ENCODE results near the gene PPP1R27.

The PPP1R27 gene

DNA sequence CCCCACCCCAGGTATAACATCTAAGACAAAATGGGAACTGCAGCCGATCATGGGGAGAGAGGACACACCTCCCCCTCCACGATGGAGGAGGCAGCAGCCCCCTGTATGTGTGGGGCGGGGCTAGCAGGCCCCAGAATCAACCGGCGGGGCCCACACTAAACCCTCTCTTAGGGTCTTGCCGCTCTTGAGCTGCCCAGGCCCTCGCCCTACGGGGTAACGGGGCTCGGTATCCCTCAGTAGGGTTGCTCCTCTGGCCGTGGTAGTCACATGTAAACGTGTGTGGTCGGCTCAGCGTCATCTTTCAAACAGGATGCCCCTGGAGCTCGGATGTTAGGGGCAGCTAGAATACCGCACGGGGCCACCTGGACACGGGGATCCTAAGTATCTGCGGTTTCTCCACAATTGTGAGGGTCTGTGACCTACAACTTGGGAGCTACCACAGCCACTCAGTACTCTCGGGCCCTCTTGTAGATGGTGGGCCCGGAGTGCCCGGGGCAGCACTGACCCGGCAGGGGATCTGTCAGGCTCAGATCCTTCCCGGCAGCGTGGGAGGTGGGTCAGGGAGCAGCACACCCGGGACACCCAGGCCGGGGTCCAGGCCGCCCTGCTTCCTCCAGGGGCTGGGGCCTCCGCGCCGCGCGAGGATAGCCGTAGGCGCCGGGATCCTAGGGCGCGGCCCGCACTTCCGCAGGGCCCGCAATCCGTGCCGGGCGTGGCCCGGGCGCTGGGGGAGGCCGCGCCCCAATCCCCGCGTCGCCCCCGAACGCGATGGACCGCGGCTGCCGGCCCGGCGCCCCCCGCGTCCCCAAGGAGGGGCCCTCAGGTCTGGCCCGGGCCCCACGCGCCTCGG, 35.5 kb upstream of the PPP1R27 start:
- Histone ChIP-seq H3K4me1 (ENCODE audit: insufficient read depth, insufficient read length) (peaks cover 38% of the 10 kb centered on the region), H3K9ac (ENCODE audit: insufficient read length, low read depth) (peak overlapping the region; percentile 97), H3K4me3 (ENCODE audit: insufficient read length, low read depth) (peak overlapping the region; percentile 92), H3K9me3 (ENCODE audit: insufficient read depth, low read length) (no peaks in the 10 kb centered on the region), H3K36me3 (ENCODE audit: insufficient read depth, insufficient read length, low read length) (peaks cover 44% of the 10 kb centered on the region), H3K27me3 (ENCODE audit: insufficient read depth, insufficient read length) (no peaks in the 10 kb centered on the region)
- TF ChIP-seq SUZ12 (IDR thresholded peaks at IDR 0.05; ENCODE audit: extremely low read depth, insufficient read depth, insufficient read length) = no peak
- no peak for TF ChIP-seq YY1 (IDR thresholded peaks at IDR 0.05; ENCODE audit: insufficient read depth, insufficient read length)
- no peak for TF ChIP-seq ZNF274 (IDR thresholded peaks at IDR 0.05; ENCODE audit: low read depth, low read length)
- DNase-seq (ENCODE audit: low read depth, low spot score) = no peak

DNA sequence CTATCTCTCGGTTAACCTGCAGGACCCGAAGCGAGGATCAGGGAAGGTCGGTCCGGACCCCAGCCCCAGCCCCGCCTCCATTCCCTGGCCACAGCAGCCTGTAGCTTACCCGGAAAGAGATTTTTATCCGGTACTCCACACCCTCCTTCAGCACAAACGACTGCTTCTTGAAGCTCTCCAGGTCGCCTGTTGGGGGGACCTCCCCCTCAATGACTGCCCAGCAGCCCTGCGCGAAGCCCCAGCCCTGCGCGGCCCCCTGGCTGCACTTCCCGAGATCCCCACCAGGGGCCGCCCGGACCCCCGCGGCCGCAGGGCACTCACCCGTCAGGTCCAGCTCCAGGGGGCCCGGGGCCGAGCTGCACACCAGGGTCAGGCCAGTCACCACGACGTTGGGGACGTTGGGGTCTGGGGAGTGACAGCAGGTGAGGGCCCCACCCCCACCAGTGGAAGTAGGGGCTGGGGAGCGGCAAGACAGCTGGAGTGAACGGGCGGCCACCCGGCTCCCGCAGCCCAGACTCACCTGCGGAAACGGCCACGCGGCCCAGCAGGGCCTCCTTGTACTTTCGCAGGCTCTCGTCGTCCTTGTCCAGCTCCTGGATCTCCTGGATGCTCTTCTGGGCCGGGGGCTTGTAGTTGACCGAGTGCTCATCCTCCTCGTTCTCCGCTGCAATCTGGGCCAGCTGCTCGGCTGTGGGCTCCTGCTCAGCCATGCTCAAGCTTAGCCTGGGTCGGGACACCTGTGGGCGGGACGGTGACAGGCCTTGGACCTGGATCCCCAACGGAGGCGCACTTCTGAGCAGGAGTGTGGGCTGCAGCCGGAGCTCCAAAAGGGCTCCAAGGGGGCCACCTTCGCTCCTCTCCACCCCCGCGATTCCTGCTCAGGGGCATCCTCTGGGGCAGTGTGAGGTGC, 34.6 kb upstream of the PPP1R27 start:
- DNase-seq (ENCODE audit: low read depth, low spot score) = no peak
- peak overlapping the region; percentile 97 for H3K9ac ChIP-seq (ENCODE audit: insufficient read length, low read depth)
- H3K9me3 ChIP-seq (ENCODE audit: insufficient read depth, low read length) = no peaks in the 10 kb centered on the region
- TF ChIP-seq SUZ12 (IDR thresholded peaks at IDR 0.05; ENCODE audit: extremely low read depth, insufficient read depth, insufficient read length) (no peak), ZNF274 (IDR thresholded peaks at IDR 0.05; ENCODE audit: low read depth, low read length) (no peak), YY1 (IDR thresholded peaks at IDR 0.05; ENCODE audit: insufficient read depth, insufficient read length) (no peak)
- H3K4me3 ChIP-seq (ENCODE audit: insufficient read length, low read depth) = peak overlapping the region; percentile 92
- peaks cover 52% of the 10 kb centered on the region for H3K36me3 ChIP-seq (ENCODE audit: insufficient read depth, insufficient read length, low read length)
- H3K4me1 ChIP-seq (ENCODE audit: insufficient read depth, insufficient read length) = peaks cover 39% of the 10 kb centered on the region
- no peaks in the 10 kb centered on the region for H3K27me3 ChIP-seq (ENCODE audit: insufficient read depth, insufficient read length)

DNA sequence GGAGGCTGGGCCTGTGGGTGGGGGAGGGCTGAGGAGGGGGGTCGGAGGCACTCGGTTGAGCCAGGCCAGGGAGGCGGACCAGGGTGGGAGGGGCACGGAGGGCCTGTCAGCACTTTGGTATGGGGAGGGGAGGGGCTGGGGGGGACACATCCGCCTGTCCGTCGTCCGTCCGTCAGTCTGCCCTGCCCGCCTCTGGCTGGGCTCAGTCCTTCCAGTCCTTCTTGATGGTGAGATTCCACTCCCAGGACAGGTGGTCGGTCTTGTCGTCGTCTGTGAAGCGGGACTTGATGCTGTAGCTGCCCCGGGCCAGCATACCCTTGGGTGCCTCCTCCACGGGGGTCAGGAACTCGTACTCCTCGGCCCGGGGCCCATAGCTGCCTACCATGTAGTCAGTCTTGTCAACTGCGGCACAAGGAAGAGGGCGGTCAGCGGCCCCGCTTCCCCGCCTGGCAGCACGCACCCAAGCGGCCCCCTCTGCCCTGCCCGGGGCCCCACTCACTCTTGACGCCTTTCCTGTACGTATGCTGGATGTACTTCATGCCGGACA, 33.9 kb upstream of the PPP1R27 start:
- H3K9ac ChIP-seq (ENCODE audit: insufficient read length, low read depth) = peak overlapping the region; percentile 97
- DNase-seq (ENCODE audit: low read depth, low spot score) = no peak
- peaks cover 59% of the 10 kb centered on the region for H3K36me3 ChIP-seq (ENCODE audit: insufficient read depth, insufficient read length, low read length)
- H3K4me1 ChIP-seq (ENCODE audit: insufficient read depth, insufficient read length) = peaks cover 39% of the 10 kb centered on the region
- no peaks in the 10 kb centered on the region for H3K9me3 ChIP-seq (ENCODE audit: insufficient read depth, low read length)
- peak overlapping the region; percentile 12 for H3K4me3 ChIP-seq (ENCODE audit: insufficient read length, low read depth)
- no peaks in the 10 kb centered on the region for H3K27me3 ChIP-seq (ENCODE audit: insufficient read depth, insufficient read length)
- TF ChIP-seq YY1 (IDR thresholded peaks at IDR 0.05; ENCODE audit: insufficient read depth, insufficient read length) (no peak), ZNF274 (IDR thresholded peaks at IDR 0.05; ENCODE audit: low read depth, low read length) (no peak), SUZ12 (IDR thresholded peaks at IDR 0.05; ENCODE audit: extremely low read depth, insufficient read depth, insufficient read length) (no peak)

DNA sequence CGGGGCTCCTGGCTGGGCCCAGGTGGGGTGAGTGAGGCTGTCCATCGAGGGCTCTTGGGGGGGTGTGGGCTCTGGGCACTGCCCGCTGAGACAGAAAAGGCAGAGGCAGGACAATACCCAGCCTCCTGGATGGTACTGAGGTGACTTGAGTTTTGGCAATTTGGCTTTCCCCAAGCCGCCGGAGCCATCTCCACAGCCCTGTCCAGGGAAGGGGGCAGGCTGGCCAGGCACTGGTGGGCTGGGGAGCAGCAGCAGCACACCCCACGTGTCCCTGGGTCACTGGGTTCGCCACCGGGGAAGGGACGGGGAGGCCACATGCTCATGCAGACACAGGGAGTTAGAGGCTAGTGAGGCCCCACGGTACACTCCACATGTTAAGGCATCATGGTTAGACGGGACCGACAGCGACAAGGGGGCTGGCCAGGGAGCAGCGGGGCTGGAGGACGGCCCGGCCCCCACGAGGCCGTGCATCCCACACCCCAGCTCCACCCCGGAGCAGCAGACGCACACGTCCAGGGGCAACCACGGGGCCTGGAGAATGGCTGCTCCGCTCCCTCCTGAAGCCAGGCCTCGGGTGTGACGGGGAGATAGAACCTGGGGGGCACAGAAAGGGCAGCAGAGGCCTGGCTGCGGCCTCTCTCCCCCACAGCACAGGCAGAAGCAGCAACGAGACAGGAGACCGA, 33.3 kb upstream of the PPP1R27 start:
- DNase-seq (ENCODE audit: low read depth, low spot score) = no peak
- TF ChIP-seq YY1 (IDR thresholded peaks at IDR 0.05; ENCODE audit: insufficient read depth, insufficient read length) = no peak
- TF ChIP-seq SUZ12 (IDR thresholded peaks at IDR 0.05; ENCODE audit: extremely low read depth, insufficient read depth, insufficient read length) = no peak
- no peak for TF ChIP-seq ZNF274 (IDR thresholded peaks at IDR 0.05; ENCODE audit: low read depth, low read length)
- Histone ChIP-seq H3K36me3 (ENCODE audit: insufficient read depth, insufficient read length, low read length) (peaks cover 66% of the 10 kb centered on the region), H3K4me1 (ENCODE audit: insufficient read depth, insufficient read length) (peaks cover 39% of the 10 kb centered on the region), H3K27me3 (ENCODE audit: insufficient read depth, insufficient read length) (no peaks in the 10 kb centered on the region), H3K9me3 (ENCODE audit: insufficient read depth, low read length) (no peaks in the 10 kb centered on the region), H3K9ac (ENCODE audit: insufficient read length, low read depth) (peak overlapping the region; percentile 86), H3K4me3 (ENCODE audit: insufficient read length, low read depth) (no peak overlapping the region)

DNA sequence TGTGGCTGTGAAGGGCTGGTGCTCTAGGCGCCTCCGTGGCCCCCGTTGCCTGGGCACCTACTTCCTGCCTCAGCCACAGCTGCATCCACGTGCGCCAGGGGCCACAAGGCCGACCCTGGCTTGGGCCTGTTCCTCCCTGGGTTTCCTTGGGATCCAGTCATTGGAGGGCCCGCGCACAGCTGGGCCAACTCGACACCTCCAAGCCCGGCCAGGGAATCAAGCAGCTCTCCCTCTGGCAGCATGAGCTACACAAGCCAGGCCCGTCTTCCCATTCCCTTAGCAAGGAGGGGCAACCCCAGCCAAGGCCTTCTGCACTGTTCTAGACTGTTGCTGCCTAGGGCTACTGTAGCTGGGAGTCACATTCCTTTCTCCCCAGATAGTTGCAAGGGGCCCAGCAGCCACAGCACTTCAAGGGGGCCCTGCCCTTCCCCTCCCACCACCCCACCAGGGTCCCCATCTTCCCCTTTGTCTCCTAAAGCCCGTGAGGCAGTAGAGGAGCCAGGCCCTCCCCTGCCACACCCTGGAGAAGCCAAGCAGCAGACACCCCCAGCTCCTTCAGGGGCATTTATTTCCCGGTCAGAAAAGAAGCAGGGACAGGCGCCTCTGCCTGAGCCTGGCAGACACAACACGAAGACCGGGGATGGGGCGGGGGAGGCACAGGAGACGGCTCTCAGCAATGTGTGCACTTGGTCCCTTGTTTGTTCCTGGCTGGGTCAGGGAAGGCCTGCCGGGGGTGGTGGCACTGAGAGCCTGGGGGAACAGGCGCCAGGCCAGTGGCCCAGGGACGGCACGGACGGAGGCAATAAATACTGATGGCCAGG, 32.5 kb upstream of the PPP1R27 start:
- no peaks in the 10 kb centered on the region for H3K27me3 ChIP-seq (ENCODE audit: insufficient read depth, insufficient read length)
- TF ChIP-seq ZNF274 (IDR thresholded peaks at IDR 0.05; ENCODE audit: low read depth, low read length) = no peak
- no peak for TF ChIP-seq YY1 (IDR thresholded peaks at IDR 0.05; ENCODE audit: insufficient read depth, insufficient read length)
- no peak for TF ChIP-seq SUZ12 (IDR thresholded peaks at IDR 0.05; ENCODE audit: extremely low read depth, insufficient read depth, insufficient read length)
- H3K9me3 ChIP-seq (ENCODE audit: insufficient read depth, low read length) = no peaks in the 10 kb centered on the region
- no peak for DNase-seq (ENCODE audit: low read depth, low spot score)
- H3K9ac ChIP-seq (ENCODE audit: insufficient read length, low read depth) = peak overlapping the region; percentile 86
- no peak overlapping the region for H3K4me3 ChIP-seq (ENCODE audit: insufficient read length, low read depth)
- H3K36me3 ChIP-seq (ENCODE audit: insufficient read depth, insufficient read length, low read length) = peaks cover 72% of the 10 kb centered on the region
- peaks cover 42% of the 10 kb centered on the region for H3K4me1 ChIP-seq (ENCODE audit: insufficient read depth, insufficient read length)

All from NT2/D1 (cell line).